IMR-90 (cell line): ENCODE measurements around the gene NDRG4. TPM values are rescaled to one million over a fixed set of nuclear protein-coding genes. Genes with fewer than 3 reads are reported as not detected.

Experiments
- ATAC-seq: fragments of 200-7000 bp; cut with Tn5 transposase; 2 replicates; pipeline ENCODE4 v1.9.1; 2020; ENCODE audit warnings: low read depth, mild to moderate bottlenecking, moderate library complexity
- BruUV-seq: library from RNA; stranded (reverse); fragments of 400-500 nt; replicated peaks from 2 replicates; lab custom pipeline; 2021; lab: Mats Ljungman, UMichigan
- CTCF ChIA-PET: fragments of 300-600 bp; formaldehyde crosslinking; extraction: SDS; loops from one replicate; lab custom pipeline; 2021; ENCODE audit warnings: antibody characterized with exemption; lab: Yijun Ruan, JAX
- POLR2A ChIA-PET: fragments of 300-600 bp; sonication (Branson Sonifier 250); formaldehyde crosslinking; loops from one replicate; lab custom pipeline; 2022; ENCODE audit warnings: antibody characterized with exemption; ENCODE audit not compliant: unreplicated experiment; lab: Charles Lee
- DNase-seq: peaks from one replicate; pipeline ENCODE4 v3.0.0; 2013
- H2AFZ ChIP-seq: replicated peaks from 2 replicates; pipeline ENCODE3; 2013; ENCODE audit warnings: low read length, mild to moderate bottlenecking; ENCODE audit not compliant: poor library complexity
- H2AK5ac ChIP-seq: 2 replicates; pipeline ENCODE4 v1.6.1; 2013; ENCODE audit warnings: low read depth, low read length, inconsistent platforms
- H2AK9ac ChIP-seq: replicated peaks from 2 replicates; pipeline ENCODE3; 2013; ENCODE audit warnings: mild to moderate bottlenecking, low read depth, low read length, moderate library complexity; ENCODE audit not compliant: poor library complexity
- H2BK120ac ChIP-seq: 2 replicates; pipeline ENCODE4 v1.6.1; 2013; ENCODE audit warnings: low read depth, low read length, inconsistent platforms
- H2BK15ac ChIP-seq: 3 replicates; pipeline ENCODE4 v1.6.1; 2013; ENCODE audit warnings: low read depth, low read length, inconsistent platforms
- H2BK20ac ChIP-seq: 2 replicates; pipeline ENCODE4 v1.6.1; 2013; ENCODE audit warnings: low read depth, mild to moderate bottlenecking, inconsistent platforms, low read length, moderate library complexity
- H2BK5ac ChIP-seq: 2 replicates; pipeline ENCODE4 v1.6.1; 2013; ENCODE audit warnings: mild to moderate bottlenecking, low read depth, low read length, inconsistent platforms; ENCODE audit not compliant: poor library complexity, severe bottlenecking
- H3K14ac ChIP-seq: replicated peaks from 2 replicates; pipeline ENCODE4 v1.6.1; 2013; ENCODE audit warnings: low read depth, low read length, inconsistent platforms
- H3K18ac ChIP-seq: 2 replicates; pipeline ENCODE4 v1.6.1; 2013; ENCODE audit warnings: low read depth, low read length, control low read depth
- H3K23ac ChIP-seq: 2 replicates; pipeline ENCODE4 v1.6.1; 2013; ENCODE audit warnings: low read depth, low read length, inconsistent platforms
- H3K27ac ChIP-seq: 2 replicates; pipeline ENCODE4 v1.5.1; 2013; ENCODE audit warnings: mild to moderate bottlenecking, control low read depth, low read length; ENCODE audit not compliant: insufficient read depth
- H3K27me3 ChIP-seq: 2 replicates; pipeline ENCODE4 v1.6.1; 2013; ENCODE audit warnings: low read length; ENCODE audit not compliant: control insufficient read depth, insufficient read depth
- H3K36me3 ChIP-seq: 2 replicates; pipeline ENCODE4 v1.6.1; 2013; ENCODE audit warnings: low read length, mixed read lengths; ENCODE audit not compliant: control insufficient read depth, insufficient read depth
- H3K4ac ChIP-seq: 2 replicates; pipeline ENCODE4 v1.6.1; 2013; ENCODE audit warnings: low read depth, low read length, inconsistent platforms
- H3K4me1 ChIP-seq: 2 replicates; pipeline ENCODE4 v1.6.1; 2013; ENCODE audit warnings: low read length, mixed read lengths; ENCODE audit not compliant: control insufficient read depth, insufficient read depth
- H3K4me2 ChIP-seq: 2 replicates; pipeline ENCODE4 v1.6.1; 2013; ENCODE audit warnings: low read depth, mild to moderate bottlenecking, control low read depth, low read length, moderate library complexity
- H3K4me3 ChIP-seq: 2 replicates; pipeline ENCODE4 v1.5.1; 2013; ENCODE audit warnings: low read depth, mild to moderate bottlenecking, control low read depth, low read length, moderate library complexity; ENCODE audit not compliant: insufficient read depth
- H3K56ac ChIP-seq: 2 replicates; pipeline ENCODE4 v1.6.1; 2013; ENCODE audit warnings: low read length, inconsistent platforms; ENCODE audit not compliant: insufficient read depth; ENCODE audit errors: extremely low read depth
- H3K79me1 ChIP-seq, 2 experiments: 2 replicates each; pipeline ENCODE4 v1.6.1; 2013; ENCODE audit warnings: low read length in 2 of 2, inconsistent platforms in 1 of 2, low read depth in 1 of 2
- H3K9ac ChIP-seq: 2 replicates; pipeline ENCODE4 v1.6.1; 2013; ENCODE audit warnings: low read depth, low read length, control low read depth
- H3K9me1 ChIP-seq: 2 replicates; pipeline ENCODE4 v1.6.1; 2013; ENCODE audit warnings: low read length, inconsistent platforms; ENCODE audit not compliant: insufficient read depth
- H3K9me3 ChIP-seq: 2 replicates; pipeline ENCODE4 v1.6.1; 2013; ENCODE audit warnings: low read length; ENCODE audit not compliant: control insufficient read depth, insufficient read depth
- H4K20me1 ChIP-seq: 2 replicates; pipeline ENCODE4 v1.6.1; 2013; ENCODE audit warnings: low read length, inconsistent platforms; ENCODE audit not compliant: insufficient read depth
- H4K5ac ChIP-seq: 2 replicates; pipeline ENCODE4 v1.6.1; 2013; ENCODE audit warnings: mild to moderate bottlenecking, low read depth, low read length, control low read depth
- H4K8ac ChIP-seq, 2 experiments: 2 replicates each; pipeline ENCODE4 v1.6.1; 2013; ENCODE audit warnings: low read depth in 2 of 2, low read length in 2 of 2, control low read depth in 1 of 2, inconsistent platforms in 1 of 2
- H4K91ac ChIP-seq: 2 replicates; pipeline ENCODE4 v1.6.1; 2013; ENCODE audit warnings: low read depth, low read length, inconsistent platforms; ENCODE audit not compliant: insufficient read depth
- BHLHE40 ChIP-seq: fragments of 150-350 bp; IDR thresholded peaks from 2 replicates; pipeline ENCODE4 v1.6.1; 2016; ENCODE audit warnings: mild to moderate bottlenecking, low read depth, low read length
- CEBPB ChIP-seq: IDR thresholded peaks from 2 replicates; pipeline ENCODE4 v1.6.1; 2012; ENCODE audit warnings: low read depth, low read length, improper control_type of control experiment
- CTCF ChIP-seq: conservative IDR thresholded peaks from 2 replicates; pipeline ENCODE4 v1.5.1; 2012; ENCODE audit warnings: mild to moderate bottlenecking, low read depth, low read length, improper control_type of control experiment
- FOS ChIP-seq: fragments of 150-350 bp; IDR thresholded peaks from 2 replicates; pipeline ENCODE4 v1.6.1; 2016; ENCODE audit warnings: low read depth, low read length
- MXI1 ChIP-seq: IDR thresholded peaks from 2 replicates; pipeline ENCODE4 v1.6.1; 2012; ENCODE audit warnings: low read depth, mild to moderate bottlenecking, low read length, moderate library complexity, borderline replicate concordance
- NFE2L2 ChIP-seq: fragments of 150-350 bp; IDR thresholded peaks from 2 replicates; pipeline ENCODE4 v1.6.1; 2016; ENCODE audit warnings: low read depth, mild to moderate bottlenecking, low read length
- POLR2A ChIP-seq: IDR thresholded peaks from 2 replicates; pipeline ENCODE4 v1.6.1; 2012; ENCODE audit warnings: mild to moderate bottlenecking, low read depth, low read length
- RCOR1 ChIP-seq: IDR thresholded peaks from 2 replicates; pipeline ENCODE4 v1.6.1; 2012; ENCODE audit warnings: mild to moderate bottlenecking, low read length, improper control_type of control experiment; ENCODE audit not compliant: insufficient replicate concordance
- SMC3 ChIP-seq: fragments of 150-350 bp; IDR thresholded peaks from 2 replicates; pipeline ENCODE4 v1.6.1; 2016; ENCODE audit warnings: low read depth, mild to moderate bottlenecking, antibody characterized with exemption, low read length, moderate library complexity
- USF2 ChIP-seq: fragments of 150-350 bp; IDR thresholded peaks from 2 replicates; pipeline ENCODE4 v1.6.1; 2017; ENCODE audit warnings: mild to moderate bottlenecking, antibody characterized with exemption, low read length, low read depth
- WGBS, 2 experiments: methylation state at CpG; one replicate each; pipeline versions ENCODE4 v1.1.5 to v1.1.7; 2013; ENCODE audit warnings: missing lambda C conversion rate in 2 of 2; ENCODE audit not compliant: insufficient read length in 1 of 2; ENCODE audit errors: extremely low coverage in 2 of 2; 5-methylcytosine and 5-hydroxymethylcytosine counted together
- dilution Hi-C: fragments of 300-500 bp; cut with HindIII; formaldehyde crosslinking; loops from one replicate; pipeline ENCODE4 v1.14.3; 2018; ENCODE audit warnings: low sequenced_read_pairs; ENCODE audit not compliant: unreplicated experiment
- in situ Hi-C: fragments of 300-500 bp; cut with MboI; formaldehyde crosslinking; loops from 3 replicates; pipeline ENCODE4 v1.14.3; 2019; ENCODE audit warnings: low sequenced_read_pairs, inconsistent platforms, mixed read lengths
- intact Hi-C: fragments of 100-400 bp; cut with micrococcal nuclease; formaldehyde crosslinking; loops from 2 replicates; pipeline ENCODE4 v1.10.0; 2022
- polyA plus RNA-seq, 3 experiments: library from polyadenylated mRNA; depleted of rRNA; stranded (reverse); fragments of >200 nt; gene quantifications; 2 replicates each; pipeline ENCODE4 v1.2.3, GENCODE V29; 2012; ENCODE audit warnings: low replicate concordance in 1 of 3
- total RNA-seq: library from RNA; depleted of rRNA; stranded (reverse); fragments of >200 nt; gene quantifications from 2 replicates; pipeline ENCODE4 v1.2.3, GENCODE V29; 2012
- TF ChIP-seq, protein P1 (sequence below): fragments of 150-350 bp; IDR thresholded peaks from 2 replicates; pipeline ENCODE4 v1.6.1; 2016; ENCODE audit warnings: low read depth, mild to moderate bottlenecking, low read length, moderate library complexity, borderline replicate concordance

The NDRG4 gene
- total and polyA plus RNA-seq, 2 of the 4 experiments (the other 2 are of a cell fraction), result 10.9 to 23.5 TPM

- no peak overlapping the region for H4K5ac ChIP-seq
- H3K9ac ChIP-seq, result no peak overlapping the region
- BruUV-seq, result no TSS peak
- H2AFZ ChIP-seq, result no peak overlapping the region
- in situ Hi-C loops (loop anchor here (5.0 kb wide), 1 partner anchor 45 kb away; no protein-coding TSS in a partner anchor), intact Hi-C loops (no loop called here), dilution Hi-C loops (no loop called here)
- TF ChIP-seq BHLHE40, result no peak
- TF ChIP-seq RCOR1, result no peak
- TF ChIP-seq SMC3, result no peak
- no peak for TF ChIP-seq FOS
- TF ChIP-seq CEBPB, result no peak
- no peak for TF ChIP-seq USF2
- no peak for TF ChIP-seq MXI1
- TF ChIP-seq NFE2L2, result no peak
- TF ChIP-seq, protein P1, sequence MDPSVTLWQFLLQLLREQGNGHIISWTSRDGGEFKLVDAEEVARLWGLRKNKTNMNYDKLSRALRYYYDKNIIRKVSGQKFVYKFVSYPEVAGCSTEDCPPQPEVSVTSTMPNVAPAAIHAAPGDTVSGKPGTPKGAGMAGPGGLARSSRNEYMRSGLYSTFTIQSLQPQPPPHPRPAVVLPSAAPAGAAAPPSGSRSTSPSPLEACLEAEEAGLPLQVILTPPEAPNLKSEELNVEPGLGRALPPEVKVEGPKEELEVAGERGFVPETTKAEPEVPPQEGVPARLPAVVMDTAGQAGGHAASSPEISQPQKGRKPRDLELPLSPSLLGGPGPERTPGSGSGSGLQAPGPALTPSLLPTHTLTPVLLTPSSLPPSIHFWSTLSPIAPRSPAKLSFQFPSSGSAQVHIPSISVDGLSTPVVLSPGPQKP, result no peak
- no peak for TF ChIP-seq POLR2A
- TF ChIP-seq CTCF, result no peak
- no peaks in the 10 kb centered on the region for H3K4me1 ChIP-seq
- peaks cover 9 to 21% of the 10 kb centered on the region in 2 experiments; a peak in 3 of 4 replicates for H3K79me1 ChIP-seq
- H4K8ac ChIP-seq, result no peak overlapping the region
- ATAC-seq, result no peak
- no peaks in the 10 kb centered on the region for H3K9me1 ChIP-seq
- POLR2A ChIA-PET, result no interaction called here
- no peak overlapping the region for H3K4me3 ChIP-seq
- no peak overlapping the region for H2BK120ac ChIP-seq
- CTCF ChIA-PET, result no interaction called here
- H2BK5ac ChIP-seq, result no peak overlapping the region
- no peak overlapping the region for H2BK15ac ChIP-seq
- WGBS, 2 experiments, result 84% methylated on average over 2 of the region's 3 CpGs; no CpG with 5 or more reads in 1 of the 2 experiments
- no peaks in the 10 kb centered on the region for H4K20me1 ChIP-seq
- no peak for DNase-seq
- no peak overlapping the region for H3K4ac ChIP-seq
- no peak overlapping the region for H3K56ac ChIP-seq
- H3K27ac ChIP-seq, result no peak overlapping the region
- H3K18ac ChIP-seq, result no peak overlapping the region
- peaks cover 58% of the 10 kb centered on the region for H3K36me3 ChIP-seq
- H3K4me2 ChIP-seq, result no peak overlapping the region
- H2BK20ac ChIP-seq, result no peak overlapping the region
- H2AK5ac ChIP-seq, result no peak overlapping the region
- H3K9me3 ChIP-seq, result no peaks in the 10 kb centered on the region
- no peak overlapping the region for H2AK9ac ChIP-seq
- H3K23ac ChIP-seq, result no peak overlapping the region
- H3K27me3 ChIP-seq, result no peaks in the 10 kb centered on the region
- no peak overlapping the region for H4K91ac ChIP-seq
- no peak overlapping the region for H3K14ac ChIP-seq
These were observed 32.5 kb downstream of the NDRG4 start for GRCh38 chr16:58532414-58532813.
